HG02678 (cell line): ENCODE measurements around the gene CACNA2D2.

Source experiments
- ATAC-seq: cut with Tn5 transposase; IDR thresholded peaks from one replicate; pipeline ENCODE4 v1.9.1; 2021; ENCODE audit warnings: mild to moderate bottlenecking, moderate library complexity; ENCODE audit not compliant: unreplicated experiment

The CACNA2D2 gene

DNA sequence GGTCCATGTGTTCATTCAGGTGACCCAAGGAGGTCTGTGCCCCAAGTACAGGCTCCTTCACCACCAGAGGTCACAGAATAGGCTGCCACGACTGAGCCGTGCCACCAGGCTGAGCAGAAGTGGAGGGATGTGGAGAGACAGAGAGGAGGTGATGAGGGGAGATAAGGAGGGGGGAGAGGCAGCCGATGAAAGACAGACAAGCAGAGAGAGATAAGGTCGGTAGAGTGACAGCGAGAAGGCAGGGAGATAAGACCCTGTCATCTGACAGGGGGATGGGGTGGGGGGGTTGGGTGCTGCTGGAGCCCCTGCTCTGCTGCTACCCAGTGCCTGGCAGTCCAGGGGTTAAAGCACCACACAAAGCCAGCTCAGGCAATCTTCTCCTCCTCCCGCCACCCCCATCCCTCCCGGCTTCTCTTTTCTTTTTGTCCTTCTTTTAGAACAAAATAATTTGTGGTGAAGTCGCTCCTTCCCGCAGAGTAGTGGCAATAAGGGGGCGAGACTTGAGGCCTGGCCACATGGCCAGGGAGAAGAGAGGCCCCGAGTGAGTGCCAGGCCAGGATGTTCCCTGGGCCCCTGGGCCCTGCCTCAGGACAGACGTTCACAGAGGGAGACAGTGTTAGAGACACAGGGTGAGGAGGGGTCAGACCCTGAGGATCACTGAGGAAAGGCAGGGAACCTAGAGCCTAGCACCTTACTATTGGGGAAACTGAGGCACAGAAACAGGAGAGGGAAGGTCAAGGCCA is 67.9 kb downstream of the CACNA2D2 start:
- no peak for ATAC-seq

DNA sequence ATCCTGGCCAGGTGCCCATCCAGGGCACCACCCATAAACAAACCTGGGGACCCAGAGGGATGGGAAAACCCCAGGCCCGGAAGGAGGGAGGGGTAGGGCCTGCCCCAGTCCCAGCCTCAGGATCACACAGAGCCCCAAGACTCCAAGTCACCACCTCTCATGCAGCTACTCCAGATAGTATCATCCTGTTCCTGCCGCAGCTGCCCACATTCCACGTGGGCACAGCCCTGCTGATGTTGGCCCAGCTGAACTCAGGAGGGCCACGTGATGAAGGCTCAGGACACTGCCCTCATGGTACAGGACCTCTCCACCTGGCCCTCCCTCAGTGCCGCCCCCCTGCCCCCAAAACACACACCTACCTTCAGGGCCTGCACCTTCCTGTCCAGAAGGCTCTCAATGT is 69.5 kb downstream of the CACNA2D2 start:
- ATAC-seq, result no peak

DNA sequence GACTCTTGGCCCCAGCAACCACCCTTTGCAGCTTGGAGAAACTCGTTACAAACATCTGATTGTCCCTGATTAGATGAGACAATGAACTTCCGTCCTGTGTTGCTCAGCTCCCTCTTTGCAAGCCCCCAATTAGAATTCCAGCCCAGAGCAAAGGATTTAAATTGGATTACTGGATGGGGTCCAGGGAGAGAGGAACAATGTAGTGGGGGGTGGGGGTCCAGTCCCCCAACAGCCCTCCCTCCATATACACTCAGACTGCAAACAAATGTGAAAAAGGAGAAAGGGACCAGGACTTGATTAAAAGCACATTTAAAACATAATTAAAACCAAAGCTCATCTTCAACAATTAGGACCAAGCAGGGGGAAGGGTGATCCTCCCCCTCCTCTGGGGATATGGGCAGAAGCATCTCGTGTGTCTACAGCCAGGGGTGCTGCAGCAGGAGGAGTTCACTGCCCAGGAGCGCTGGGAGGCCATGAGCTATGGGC is 72.4 kb downstream of the CACNA2D2 start:
- ATAC-seq, result no peak

DNA sequence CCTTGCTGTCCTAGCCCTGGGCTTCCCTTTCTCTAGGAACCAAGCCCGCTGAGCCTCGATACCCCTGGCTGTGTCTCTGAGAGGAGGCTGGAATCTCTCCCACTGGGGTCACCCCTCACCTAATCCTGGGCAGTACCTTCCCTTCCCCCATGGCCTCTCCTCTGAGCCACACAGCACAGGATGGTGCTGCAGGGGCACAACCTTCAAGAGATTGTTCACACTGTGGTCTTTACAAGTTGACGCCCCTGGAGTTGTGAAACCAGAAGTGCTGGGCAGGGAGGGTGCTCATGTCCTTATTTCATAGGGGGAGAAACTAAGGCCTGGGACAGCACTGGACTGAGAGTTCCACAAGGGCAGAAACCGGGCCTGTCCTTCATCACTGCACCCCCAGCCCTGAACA is 73.2 kb downstream of the CACNA2D2 start:
- no peak for ATAC-seq

DNA sequence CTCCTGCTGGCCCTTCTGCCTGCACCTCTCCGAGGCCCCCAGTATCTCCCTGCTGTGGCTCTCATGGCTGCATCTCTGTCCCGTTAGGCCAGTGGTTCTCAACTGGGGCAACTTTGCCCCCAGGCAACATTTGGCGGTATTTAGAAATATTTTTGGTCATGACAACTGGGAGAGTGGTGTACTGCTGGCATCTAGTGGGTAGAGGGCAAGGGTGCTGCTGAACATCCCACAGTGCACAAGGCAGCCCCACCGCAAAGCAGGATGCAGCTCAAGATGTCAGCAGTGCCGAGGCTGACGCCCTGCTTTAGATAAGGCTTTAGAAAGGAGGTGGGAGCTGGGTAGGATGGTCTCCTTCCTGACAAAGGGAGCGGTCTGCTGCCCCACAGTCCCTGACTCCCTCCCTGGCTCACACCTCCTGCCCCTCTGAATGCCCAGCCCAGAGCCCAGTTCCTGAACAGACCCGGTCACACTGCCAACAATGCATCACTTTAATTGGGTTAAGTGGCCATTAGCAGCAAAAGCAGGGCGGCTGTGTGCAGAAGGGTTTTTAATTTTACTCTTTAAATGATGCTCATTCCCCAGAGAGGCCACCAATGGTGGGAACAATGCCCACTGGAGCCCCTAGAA is 75.3 kb downstream of the CACNA2D2 start:
- ATAC-seq, result no peak

DNA sequence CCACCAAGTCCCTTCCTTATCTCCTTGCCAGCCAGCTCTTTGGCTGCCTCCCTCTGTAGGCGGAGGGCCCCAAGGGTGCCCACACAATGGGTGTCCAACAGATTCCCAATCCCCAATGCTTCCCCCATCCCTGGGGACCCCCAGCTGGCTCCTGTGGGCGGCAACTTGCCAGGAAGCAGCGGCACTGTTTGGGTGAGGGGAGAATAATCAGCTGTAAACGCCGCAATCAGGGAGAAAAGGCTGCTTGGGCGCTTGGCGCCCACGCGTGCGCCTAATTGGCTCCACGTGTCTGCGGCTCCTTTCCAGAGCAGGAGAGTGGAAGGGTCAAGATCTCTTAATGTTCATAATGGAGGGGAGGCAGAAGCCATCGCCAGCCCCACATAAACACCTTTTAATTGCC is 76.2 kb downstream of the CACNA2D2 start:
- no peak for ATAC-seq

DNA sequence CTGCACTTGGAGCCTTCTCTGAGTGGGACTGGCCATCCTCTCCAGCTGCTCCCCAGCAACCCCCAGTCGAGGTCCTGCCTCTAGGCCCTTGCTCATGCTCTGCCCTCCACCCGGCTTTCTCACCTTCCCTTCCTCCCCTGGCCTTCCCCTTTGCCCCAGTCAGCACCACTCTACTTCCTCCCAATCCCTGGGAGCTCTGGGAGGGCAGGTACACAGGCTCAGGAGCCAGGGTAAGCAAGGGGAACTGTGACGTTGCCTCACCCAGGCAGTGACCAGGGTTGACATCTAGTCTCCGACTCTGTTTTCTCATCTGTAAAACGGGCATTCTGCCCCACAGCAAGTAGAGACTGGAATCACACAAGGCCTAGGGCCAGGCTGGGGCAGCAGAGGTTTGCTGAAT is 77.5 kb downstream of the CACNA2D2 start:
- ATAC-seq, result no peak

DNA sequence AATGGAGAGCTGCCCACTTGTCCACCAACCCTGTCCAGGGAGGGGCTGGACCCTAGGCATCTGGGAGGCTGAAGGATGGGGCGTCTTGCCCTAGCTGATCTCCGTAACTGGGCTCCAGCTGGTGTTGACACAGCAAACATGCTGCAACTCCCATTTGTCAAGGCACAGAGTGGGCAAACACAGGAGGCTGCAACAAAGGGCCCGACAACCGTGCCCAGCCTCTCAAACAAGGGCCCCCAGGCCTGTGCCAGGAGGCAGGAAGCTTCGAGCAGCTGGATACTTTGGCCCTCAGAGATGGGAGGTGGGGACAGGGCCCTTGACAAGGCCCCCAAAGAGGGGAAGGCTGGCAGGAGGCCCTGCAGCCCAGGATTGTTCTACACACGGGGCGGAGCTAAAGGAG is 79.9 kb downstream of the CACNA2D2 start:
- ATAC-seq, result no peak

DNA sequence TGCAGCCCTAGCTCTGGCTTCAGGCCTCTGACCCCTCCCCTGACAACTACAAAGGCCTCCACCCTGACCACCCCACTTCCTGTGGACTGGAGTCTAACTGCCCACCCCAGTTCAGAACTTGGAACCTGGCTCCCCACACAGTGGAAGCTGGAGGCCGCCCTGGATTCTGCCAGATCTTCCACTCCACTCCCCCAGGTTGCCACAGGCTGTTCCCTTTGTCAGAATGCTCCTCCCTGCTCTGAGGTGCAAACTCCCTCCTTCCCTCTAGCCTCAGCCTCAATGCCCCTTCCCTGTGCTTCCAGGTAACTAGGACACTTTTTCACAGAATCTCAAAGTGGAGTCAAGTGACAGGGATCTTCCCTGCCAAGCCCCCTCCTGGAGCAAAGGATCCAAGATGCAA is 81.3 kb downstream of the CACNA2D2 start:
- ATAC-seq, result no peak

DNA sequence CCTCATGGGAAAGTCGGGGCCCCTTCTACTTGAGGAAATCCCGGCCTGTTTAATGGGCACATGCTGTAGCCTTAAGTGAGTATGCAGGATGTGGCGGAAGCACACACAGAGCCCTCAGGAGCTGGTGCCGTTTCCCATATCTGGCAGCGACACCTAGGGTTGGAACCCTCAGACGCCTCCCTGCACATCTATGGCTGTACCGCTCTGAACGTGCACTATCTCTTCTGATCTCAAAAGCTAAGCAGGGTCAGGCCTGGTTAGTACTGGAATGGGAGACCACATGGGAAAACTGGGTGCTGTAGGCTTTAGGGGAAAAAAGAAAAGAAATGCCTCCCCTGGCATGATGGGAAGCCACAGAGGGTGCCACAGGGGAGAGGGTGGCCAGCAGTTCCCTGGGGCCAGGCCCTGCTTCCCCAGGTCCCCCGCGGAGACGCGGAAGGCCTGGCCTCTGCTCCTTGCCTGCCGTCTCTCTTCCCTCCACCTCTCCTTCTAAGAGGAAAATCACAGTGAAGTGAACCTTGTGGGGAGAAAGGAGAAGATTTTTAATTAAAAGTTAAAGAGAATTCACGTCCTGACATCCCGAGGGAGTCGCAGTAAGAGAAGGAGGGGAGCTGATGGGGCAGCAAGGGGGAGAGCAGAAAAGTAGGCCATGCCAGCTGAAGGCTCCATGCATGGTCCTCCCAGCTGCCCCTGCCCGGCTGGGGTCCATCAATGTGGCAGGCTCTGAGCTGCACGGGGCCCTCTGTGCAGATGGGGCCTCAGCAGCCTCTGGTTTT is 83.7 kb downstream of the CACNA2D2 start:
- ATAC-seq, result no peak

DNA sequence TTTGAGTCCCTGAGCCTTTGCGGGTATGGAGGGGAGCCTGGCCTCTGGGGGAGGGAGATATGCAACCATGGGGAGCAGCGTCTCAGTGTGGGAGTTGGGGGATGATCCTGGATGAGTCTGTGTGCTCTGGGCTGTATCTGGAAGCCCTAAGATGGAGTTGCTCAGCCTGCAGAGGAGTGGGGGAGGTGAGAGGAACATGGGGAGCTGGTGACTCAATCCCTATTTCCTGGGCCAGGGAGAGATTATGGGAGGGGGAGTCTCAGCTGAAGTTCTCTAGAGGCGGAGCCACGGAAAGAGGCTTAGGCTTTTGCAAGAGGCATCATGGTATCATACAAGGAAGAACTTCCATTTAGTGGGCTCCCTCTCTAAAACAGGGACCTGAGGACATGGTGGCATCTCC is 84.6 kb downstream of the CACNA2D2 start:
- ATAC-seq, result no peak

DNA sequence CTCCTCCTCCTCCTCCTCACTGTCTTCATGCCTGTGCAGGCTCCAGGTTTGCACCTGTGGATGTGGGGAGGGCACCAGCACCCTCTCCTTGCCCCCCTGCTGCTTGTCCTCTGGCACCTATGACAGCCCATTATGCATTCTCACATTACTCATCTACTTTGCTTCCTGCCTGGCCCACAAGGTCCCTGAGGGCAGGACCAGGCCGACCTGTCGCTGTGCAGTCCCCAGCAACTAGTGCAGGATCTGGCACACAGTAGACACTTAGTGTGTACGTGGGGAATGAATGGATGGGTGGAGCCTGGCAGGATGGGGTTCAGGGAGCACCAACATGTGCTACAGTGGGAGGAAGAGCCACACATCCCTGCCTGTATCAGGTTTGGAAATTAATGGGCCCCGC is 85.8 kb downstream of the CACNA2D2 start:
- no peak for ATAC-seq

DNA sequence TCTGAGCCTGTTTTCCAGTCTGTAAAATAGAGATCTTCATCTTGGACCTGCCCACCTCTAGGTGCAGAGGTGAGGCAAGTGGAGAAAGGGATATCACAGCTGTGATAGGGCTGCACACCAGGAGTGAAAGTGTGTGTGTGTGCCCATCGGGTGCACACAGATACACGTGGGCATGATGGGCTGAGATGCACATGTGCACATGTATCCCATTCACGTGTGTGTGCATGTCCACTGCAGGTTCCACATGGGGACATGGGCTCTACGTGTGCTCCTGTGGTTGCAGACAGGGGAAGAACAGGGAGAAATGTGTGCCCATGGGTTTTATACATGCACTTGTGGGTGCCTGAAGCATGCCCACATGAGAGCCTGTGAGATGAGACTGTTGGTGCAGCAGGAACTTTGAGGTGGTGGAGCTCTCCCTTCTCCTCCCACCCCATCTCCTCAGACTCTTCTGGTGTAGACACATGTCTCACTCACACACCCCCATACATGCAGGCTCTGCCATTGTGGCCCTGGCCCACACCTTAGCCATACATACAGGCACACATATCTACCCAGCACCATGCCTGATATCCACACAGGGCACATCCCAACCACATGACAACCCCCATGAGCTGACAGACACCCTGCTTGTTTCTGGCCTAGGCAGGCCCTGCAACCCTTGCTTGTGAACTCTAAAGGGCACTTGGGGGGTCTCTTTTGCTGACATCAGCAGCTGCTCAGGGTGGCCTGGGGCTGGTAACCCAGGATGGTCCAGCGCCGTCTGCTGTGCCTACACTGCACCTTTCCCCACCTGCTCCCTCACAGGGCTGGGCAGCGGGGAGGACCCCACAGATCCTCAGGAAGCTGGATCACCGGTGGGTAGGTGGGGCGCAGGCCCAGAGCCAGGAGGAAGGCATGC is 86.4 kb downstream of the CACNA2D2 start:
- ATAC-seq, result no peak

DNA sequence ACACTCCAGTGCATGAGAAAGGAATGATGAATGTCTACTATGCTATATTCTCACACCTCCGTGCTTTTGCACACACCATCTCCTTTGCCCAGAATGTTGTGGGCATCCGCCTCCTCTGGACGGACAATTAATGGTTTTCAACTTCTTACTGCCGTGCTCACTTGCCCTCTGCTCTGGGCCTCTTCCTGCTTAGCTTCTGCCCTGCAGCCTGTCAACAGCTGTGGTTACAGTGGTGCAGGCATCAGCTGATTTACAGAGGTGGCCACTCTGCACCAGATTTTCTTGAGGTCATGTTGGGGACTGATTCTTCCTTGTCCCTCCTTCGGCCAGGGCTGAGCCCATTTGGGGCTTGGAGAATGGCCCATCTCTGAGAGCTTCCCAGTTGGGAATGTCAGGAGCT is 87.6 kb downstream of the CACNA2D2 start:
- no peak for ATAC-seq

DNA sequence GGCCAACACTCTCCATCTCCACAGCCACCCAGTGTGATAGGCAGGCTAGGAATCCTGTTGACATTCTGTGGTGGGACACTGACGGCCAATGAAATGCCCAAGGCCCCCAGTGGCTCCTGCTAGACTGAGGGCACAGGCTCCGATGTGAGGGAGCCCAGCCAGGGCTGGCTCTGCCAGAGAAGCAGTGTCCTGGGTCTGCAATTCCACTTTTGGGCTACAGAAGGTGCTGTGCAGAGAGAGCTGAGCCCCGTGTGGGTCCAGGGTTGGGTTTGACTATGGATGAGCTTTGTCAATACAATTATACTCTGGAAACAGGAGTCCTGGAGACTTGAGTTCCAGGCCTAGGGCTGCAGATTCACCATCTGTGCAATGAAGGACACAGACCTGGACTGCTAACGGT is 88.4 kb downstream of the CACNA2D2 start:
- ATAC-seq, result no peak

DNA sequence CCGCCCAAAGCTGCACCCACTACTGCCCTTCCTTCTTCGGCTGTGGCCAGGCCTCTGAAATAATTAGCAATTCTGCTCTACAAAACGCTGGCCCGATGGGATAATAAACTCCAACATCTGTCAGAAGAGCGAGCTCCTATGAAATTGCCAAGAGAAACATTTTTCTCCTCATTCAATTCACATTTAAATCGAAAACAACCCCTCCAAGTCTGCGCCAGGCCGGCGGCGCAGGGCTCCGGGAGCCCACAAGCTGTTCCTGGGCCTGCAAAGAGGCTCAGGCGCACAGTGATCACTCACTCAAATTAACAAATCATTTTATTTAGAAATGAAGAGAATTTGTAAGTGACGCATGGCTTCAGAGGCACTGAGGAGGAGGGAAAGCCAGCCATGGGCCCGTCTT is 88.8 kb downstream of the CACNA2D2 start:
- no peak for ATAC-seq

DNA sequence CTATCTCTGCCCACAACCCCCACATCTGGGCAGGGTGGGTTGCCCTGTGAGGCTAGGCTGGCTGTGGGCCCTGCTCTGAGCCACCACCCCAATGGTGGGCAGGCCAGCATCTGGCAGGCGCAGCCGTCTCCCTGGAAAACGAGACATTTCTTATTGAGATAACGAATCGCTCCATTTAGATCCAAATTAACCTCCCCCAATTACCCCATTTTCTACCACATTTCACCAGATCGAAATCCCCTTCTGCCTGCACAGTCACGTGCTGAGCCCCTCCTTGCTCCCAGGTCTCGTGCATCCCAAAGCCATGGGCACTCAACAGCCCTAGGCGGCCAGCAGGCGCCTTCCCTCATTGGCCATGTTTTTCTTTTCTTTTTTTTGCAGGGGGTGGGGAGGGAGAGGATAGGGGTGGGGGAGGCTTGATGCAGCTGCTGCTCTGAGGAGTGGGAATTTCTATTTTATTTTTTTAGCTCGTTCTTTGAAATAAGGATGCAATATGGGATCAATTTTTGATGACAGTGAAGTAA is 91.1 kb downstream of the CACNA2D2 start:
- ATAC-seq, result no peak

DNA sequence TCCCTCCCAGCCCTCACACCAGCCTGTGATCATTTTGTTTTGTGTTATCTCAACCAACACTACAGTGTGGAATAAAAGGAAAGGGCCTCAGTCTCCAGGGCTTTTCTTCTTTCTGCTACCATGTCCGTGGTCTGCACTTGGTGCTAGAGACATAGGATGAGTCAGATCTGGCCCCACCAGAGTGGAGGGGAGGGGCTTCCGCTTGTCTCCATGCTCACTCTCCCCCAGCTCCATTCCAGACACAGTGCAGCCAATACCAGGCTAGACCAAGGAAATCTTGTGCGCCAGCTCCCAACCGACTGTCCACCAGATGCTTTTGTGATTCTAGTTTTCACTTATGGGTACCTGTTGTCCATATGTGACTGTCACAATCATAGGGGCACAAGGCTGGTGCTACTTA is 92.2 kb downstream of the CACNA2D2 start:
- ATAC-seq, result no peak

DNA sequence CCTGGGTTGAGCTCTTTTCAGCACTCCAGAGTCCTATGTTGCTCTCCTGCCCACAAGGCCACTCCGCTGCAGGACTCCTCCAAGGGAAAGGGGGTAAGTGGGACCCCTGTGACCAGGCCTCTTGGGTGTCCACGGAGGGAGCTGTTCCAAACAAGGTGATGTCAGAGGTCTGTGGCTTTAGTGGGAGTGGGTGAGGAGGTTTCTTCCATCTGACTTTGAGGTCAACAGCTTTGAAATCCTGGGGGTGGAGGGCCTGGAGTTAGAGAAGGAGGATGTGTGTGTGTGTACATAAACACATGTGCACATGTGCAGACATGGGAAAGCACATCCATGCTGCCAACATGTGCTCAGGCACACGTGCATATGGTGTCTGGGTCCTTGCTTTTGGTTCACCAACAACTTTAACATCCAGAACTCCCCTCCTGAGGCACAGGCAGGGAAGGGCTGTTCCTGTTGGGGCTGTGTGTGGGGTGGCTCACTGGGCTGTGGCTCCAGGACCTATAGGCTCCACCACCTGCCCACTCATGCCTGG is 92.8 kb downstream of the CACNA2D2 start:
- no peak for ATAC-seq

DNA sequence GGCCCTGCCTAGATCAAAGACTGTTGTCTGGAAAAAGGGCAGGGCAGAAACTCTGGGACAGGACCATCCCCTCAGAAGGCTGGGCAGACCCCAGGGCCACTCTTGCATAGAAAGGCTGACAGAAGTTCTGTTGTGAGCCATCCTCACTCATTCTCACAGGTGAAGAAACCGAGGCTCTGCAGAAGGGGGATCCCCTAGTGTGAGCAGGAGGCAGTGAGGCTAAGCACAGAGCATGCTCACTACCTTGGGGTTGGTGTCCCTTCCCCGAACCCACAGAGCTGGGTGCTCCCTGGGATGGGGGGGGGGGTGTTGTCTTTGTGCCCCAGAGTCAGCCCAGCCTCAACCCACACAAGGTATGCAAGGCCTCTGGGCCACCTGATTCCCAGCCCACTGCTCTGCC is 93.2 kb downstream of the CACNA2D2 start:
- ATAC-seq, result no peak
